Activated CD4-positive, CD25-positive, alpha-beta regulatory T cell (primary cell): ENCODE data around the gene MPO.

ENCODE experiments used
- DNase-seq, 4 experiments: peaks; one replicate each; lab custom pipeline; 2025; lab: John Stamatoyannopoulos, UW

The MPO gene

DNA sequence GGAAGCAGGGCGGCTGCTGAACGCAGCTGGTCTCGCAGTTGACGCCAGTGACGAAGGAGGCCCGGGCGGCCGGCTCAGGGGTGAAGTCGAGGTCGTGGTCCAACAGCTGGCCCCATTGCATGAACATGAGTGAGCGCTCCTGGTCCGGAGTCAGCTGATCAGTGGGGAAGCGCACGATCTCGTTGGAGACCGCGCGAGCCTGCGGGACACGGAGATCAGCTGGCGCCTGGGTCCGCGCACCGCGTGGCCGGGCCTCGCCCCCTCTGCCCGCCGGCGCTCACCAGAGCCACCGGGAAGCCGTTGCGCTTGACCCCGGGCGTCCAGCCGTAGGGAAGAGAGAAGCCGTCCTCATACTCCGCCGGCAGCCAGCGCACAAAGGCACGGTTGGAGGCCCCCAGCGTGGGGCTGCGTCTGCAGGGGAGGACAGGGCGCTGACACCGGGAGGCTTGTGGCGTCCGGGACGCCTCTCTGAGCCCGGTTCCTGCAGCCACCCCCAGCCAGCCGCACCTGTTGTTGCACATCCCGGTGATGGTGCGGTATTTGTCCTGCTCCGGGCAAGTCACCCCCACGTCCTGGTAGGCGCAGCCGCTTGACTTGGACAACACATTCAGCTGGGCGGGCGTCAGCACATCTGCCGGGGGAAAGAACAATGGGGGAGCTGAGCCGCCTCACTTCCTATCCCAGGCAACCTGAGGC lies 1.6 kb downstream of the MPO start:
- DNase-seq: no peak

- DNase-seq: no peak
Measured at GRCh38 chr17:58278661-58279015, 2.1 kb downstream of the MPO start.

- DNase-seq: no peak
Measured at GRCh38 chr17:58277802-58278595, 2.7 kb downstream of the MPO start.

- DNase-seq: no peak
Measured at GRCh38 chr17:58277107-58277801, 3.5 kb downstream of the MPO start.

DNA sequence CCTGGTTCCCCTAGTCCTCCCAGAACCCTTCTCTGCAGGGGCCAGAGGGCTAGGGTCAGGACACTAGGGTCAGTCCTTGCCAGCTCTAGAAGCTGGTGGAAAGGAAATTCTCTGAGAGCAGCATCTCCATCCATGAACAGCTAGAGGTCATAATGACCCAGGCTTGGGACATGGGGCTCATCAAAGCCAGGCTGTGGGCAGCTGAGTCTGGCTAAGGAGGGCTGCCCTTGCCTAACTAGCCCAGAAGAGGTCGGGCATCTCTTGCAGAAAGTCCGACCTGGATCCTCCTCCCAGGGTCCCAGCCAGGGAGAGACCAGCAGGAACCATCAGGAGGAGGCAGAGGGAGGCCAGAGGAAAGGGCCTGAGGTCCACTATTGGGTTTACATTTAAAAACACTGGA lies 4.3 kb downstream of the MPO start:
- no peak for DNase-seq

- DNase-seq: no peak
Measured at GRCh38 chr17:58275417-58275816, 5.3 kb downstream of the MPO start.

DNA sequence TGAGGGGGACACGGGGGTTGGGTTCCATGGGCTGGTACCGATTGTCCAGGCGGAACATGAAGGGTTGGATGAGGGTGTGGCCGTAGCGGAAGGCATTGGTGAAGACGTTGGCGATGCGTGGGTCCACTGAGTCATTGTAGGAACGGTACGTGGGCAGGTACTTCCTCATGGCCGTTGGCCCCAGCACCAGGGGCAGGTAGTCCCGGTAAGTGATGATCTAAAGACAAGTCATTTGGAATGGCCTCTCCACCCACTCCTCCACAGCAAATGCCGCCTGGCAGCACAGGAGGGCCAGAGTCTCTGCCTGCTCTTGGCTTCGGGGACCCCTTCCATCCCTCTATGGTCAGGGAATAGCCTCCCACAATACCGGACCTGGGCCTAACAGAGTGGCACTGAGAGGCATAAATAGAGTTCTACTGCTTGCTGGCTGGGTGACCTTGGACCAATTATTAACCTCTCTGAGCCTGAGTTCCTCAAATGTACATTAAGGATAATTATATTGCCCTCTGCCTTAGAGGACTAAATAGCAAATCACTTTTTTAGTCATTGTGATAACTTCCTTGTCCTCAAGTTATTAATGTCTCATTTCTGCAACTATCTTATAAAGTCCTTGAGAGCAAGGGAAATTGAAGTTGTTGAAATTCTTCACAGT lies 7.2 kb downstream of the MPO start:
- no peak for DNase-seq

- DNase-seq: no peak
Measured at GRCh38 chr17:58272367-58273280, 8.1 kb downstream of the MPO start.

GRCh38 chr17:58271216-58271931 lies 9.4 kb downstream of the MPO start:
- DNase-seq: no peak

DNA sequence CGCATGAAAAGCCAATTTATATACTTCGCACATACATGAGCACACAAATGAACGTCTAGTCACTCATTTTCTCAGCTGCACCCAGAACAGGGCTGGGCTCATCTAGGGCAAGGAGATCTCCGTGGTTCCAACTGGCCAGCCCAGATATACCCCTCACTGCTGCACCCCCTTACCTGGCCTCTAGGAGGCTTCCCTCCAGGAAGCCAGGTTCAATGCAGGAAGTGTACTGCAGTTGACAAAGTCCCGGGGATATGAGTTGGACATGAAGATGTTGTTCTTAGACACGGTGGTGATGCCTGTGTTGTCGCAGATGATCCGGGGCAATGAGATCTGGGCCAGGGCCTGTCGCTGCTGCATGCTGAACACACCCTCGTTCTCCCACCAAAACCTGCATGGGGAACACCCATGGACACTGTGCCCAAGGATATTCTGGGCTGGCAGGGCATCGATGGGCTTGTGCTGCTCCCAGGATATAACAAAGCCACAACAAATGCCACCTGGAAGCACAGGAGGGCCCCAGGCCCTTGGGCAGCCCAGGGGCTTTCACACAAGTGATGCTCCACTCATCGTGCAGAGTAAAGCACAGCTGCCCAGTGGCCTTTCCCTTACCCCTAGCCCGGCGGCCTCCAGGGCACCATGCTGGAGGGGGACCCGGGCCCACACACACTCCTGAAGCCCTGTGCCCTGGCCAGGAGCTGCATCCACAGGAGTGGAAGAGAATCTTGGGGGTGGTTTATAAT lies 10.1 kb downstream of the MPO start:
- no peak for DNase-seq

- DNase-seq: no peak
Measured at GRCh38 chr17:58269557-58270291, 11.0 kb downstream of the MPO start.

DNA sequence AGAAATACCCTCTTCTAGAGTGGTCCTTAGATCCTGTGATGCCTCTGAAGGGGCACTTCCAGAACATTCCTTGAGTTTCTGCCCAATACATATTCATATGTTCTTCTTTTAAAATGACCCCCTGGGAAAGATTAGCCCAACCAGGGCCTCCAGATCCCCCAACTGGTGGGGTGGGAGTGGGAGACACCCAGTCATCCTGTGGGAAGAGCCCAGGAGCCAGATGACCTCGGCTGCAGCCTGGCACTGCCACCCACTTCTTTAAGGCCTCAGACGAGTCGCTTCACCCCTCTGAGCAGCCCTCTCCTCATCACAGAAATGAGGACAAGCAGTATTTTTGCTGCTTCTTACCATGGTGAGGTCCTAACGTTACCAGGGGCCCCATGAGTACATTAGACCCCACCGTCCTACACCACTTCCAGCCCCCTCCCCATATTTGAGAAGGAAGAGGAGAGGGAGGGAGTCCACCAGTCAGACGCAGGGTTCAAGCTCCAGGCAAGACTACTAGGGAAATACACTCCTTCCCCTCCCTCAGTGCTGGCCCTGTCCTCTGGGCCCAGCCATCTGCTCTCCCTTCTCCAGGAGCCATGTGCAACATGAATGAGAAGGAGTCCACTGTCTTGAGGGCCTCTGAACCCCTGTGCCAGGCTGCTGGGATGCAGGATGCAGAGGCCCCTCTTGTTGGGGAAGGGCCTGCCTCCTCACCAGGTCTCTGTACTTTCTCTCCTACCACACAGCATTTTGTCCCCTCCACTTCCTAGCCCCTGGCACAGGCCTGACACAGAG lies 11.8 kb downstream of the MPO start:
- DNase-seq: no peak

- no peak for DNase-seq
Measured at GRCh38 chr17:58268326-58268725, 12.4 kb downstream of the MPO start.

DNA sequence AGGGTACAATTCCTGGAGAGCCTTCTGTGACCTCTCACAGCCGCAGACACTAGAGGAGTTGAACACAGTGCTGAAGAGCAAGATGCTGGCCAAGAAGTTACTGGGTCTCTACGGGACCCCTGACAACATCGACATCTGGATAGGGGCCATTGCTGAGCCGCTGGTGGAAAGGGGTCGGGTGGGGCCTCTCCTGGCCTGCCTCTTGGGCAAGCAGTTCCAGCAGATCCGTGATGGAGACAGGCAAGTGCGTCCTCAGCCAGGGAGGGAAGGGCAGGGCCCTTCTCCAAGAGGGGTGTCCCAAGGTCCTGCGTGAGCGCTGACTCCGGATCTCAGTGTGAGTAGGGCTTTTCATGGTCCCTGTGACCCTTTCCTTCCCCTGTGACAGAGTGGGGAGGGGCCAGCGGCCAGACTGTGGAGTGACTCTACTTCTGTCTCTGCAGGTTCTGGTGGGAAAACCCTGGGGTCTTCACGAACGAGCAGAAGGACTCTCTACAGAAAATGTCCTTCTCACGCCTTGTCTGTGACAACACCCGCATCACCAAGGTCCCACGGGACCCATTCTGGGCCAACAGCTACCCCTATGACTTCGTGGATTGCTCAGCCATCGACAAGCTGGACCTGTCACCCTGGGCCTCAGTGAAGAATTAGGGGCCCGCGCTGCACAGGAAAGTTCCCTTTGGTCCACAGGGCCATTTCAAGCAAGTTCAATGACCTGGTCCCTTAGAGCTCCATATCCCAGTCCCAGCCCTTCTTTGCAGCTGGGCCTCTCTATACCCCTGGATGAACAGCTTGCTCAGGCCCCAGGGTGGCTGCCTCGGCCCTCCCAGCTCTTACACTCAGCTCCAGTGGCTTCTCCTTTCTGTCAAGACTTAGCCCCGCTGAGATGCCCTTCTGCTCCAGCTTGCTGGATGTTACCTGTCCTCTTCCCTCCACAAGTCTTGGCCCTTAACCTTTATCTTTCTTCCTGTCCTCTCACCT lies 13.1 kb downstream of the MPO start:
- DNase-seq: no peak

- DNase-seq: no peak
Measured at GRCh38 chr17:58265902-58266875, 14.5 kb downstream of the MPO start.

GRCh38 chr17:58265271-58265670 lies 15.5 kb downstream of the MPO start:
- no peak for DNase-seq
